GM12891 (cell line): ENCODE results near the gene PRRT3. TPM values are rescaled to one million over a fixed set of nuclear protein-coding genes. Genes with fewer than 3 reads are reported as not detected.

Source experiments
- DNase-seq: peaks from one replicate; pipeline ENCODE4 v3.0.0; 2011; ENCODE audit warnings: low spot score; ENCODE audit not compliant: insufficient read length
- FAIRE-seq: peaks from 2 replicates; lab custom pipeline; 2011; peaks lifted over from hg19 to GRCh38; lab: Jason Lieb, UNC
- PAX5 ChIP-seq: IDR thresholded peaks from 2 replicates; pipeline ENCODE4 v1.6.1; 2011; ENCODE audit warnings: low read length, moderate library complexity, mild to moderate bottlenecking; ENCODE audit not compliant: insufficient read depth, severe bottlenecking
- POLR2A ChIP-seq: IDR thresholded peaks from 2 replicates; pipeline ENCODE4 v1.6.1; 2011; ENCODE audit warnings: low read depth, low read length, control low read depth
- POLR2AphosphoS5 ChIP-seq: IDR thresholded peaks from 2 replicates; pipeline ENCODE4 v1.6.1; 2011; ENCODE audit warnings: low read depth, low read length, control low read depth
- POU2F2 ChIP-seq: IDR thresholded peaks from 2 replicates; pipeline ENCODE4 v1.6.1; 2011; ENCODE audit warnings: low read depth, mild to moderate bottlenecking, control low read depth, low read length, moderate library complexity
- SPI1 ChIP-seq: IDR thresholded peaks from 2 replicates; pipeline ENCODE4 v1.6.1; 2011; ENCODE audit warnings: low read depth, low read length, control low read depth
- TAF1 ChIP-seq: IDR thresholded peaks from 2 replicates; pipeline ENCODE4 v1.6.1; 2011; ENCODE audit warnings: low read depth, low read length, control low read depth
- polyA plus RNA-seq: library from polyadenylated mRNA; unstranded; fragments of >200 nt; gene quantifications from one replicate; pipeline ENCODE4 v1.2.1, GENCODE V29; 2012; ENCODE audit warnings: low read depth, missing spikeins, inconsistent platforms; ENCODE audit not compliant: missing spikeins

The PRRT3 gene
- 8.2 TPM for polyA plus RNA-seq

DNA sequence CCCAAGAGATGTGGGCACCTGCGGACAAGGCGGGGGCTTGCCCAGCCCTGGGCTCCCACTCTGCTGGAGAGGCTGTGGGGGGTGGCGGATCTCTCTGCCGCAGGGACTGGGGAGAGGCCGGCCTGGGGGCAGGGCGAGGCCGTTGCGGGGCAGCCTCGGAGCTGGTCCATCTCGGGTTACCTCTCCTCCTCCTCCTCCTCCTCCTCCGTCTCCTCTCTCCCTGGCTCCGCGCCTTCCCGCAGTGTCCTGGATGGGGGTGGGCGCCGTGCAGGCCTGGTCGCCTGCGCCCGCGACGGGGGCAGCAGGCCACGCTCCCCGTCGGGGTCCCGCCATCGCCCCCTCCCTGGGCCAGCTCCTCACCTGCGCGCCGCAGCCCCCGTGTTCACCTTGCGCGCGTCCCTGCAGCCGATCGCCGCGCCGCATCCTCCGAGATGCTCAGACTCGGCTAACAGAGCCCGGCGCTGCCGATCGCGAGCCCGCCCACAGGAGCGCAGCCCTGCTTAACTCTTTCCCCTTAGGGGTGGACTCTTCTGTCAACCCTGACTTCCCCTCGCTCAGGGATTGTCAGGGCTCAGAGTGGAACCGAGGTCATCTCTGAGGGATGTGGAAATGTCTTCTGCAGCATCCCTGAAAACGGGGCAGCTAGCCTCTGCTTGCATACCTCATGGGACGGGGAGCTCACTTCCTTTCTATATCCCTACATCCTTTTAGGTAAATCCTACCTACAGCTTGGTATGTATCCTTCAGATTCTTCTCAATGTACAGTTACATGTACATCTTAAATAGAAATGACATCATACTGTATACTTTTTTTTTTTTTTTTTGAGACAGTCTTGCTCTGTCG is at the start of gene PRRT3:
Gene PRRT3, minus strand, starts transcription at position 447 of the 844 bp plus-strand sequence. CDS start 2,293 bp downstream, outside the sequence.
- FAIRE-seq (no peak), DNase-seq (peak; percentile 77)
- TF ChIP-seq POU2F2: 0 out of 2 replicates have a peak, but pooled peaks have one; percentile 27
- peak; percentile 58; the same call in 1 of the 2 replicates for TF ChIP-seq POLR2AphosphoS5
- no peak for TF ChIP-seq PAX5
- no peak for TF ChIP-seq SPI1
- TF ChIP-seq TAF1: 0 out of 2 replicates have a peak, but pooled peaks have one; percentile 44
- TF ChIP-seq POLR2A: no peak

DNA sequence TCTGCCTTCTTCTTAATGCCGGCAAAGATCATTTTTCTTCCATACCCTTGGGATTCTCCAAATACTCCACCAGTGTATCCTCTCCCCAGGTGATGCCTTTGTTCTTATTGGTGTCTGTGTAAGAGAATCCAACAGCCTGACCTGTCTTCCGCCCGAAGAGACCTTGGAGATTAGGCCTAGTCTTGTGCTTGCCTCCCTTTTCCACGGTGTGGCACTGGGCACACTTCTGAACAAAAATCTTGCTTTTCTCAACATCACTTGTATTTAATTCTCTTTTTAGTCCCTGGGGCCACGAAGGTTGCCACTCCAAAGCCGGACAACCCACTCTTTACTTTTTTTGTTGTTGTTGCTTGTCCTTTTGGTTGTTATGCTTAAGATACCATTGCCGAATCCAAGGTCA is 48.5 kb upstream of the PRRT3 start:
- TF ChIP-seq POLR2AphosphoS5 (no peak), PAX5 (no peak), POU2F2 (no peak), POLR2A (no peak), TAF1 (no peak), SPI1 (no peak)
- no peak for FAIRE-seq
- DNase-seq: no peak

DNA sequence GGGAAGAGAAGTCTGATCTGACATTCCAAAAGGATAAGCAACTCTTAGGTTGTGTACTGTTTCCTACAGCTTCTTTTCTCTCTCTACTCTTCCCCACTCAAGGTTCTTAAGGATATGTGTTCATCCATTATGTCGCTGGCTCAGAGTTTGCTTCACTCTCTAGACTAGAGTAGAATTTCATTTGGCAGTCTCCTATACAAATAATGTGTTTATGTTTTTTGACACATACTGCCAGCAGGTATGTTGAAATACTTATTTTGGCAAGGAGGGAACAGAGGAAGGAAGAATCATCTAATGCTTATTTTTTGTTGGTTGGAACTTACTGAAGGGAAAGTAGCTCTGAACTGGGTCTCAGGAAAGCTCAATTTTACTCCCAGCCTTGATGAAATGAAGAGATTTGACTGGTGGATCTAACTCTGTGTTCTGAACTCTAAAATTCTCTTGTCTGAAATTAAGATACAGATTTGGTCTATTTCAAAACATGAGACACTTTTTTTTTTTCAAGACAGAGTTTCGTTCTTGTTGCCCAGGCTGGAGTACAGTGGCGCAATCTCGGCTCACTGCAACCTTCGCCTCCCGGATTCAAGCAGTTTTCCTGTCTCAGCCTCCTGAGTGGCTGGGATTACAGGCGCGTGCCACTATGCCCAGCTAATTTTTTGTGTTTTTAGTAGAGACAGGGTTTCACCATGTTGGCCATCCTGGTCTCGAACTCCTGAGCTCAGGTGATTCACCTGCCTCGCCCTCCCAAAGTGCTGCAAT is 42.1 kb upstream of the PRRT3 start:
- DNase-seq (no peak), FAIRE-seq (no peak)
- no peak for TF ChIP-seq SPI1
- no peak for TF ChIP-seq POU2F2
- no peak for TF ChIP-seq POLR2AphosphoS5
- TF ChIP-seq PAX5: no peak
- TF ChIP-seq POLR2A: no peak
- no peak for TF ChIP-seq TAF1

DNA sequence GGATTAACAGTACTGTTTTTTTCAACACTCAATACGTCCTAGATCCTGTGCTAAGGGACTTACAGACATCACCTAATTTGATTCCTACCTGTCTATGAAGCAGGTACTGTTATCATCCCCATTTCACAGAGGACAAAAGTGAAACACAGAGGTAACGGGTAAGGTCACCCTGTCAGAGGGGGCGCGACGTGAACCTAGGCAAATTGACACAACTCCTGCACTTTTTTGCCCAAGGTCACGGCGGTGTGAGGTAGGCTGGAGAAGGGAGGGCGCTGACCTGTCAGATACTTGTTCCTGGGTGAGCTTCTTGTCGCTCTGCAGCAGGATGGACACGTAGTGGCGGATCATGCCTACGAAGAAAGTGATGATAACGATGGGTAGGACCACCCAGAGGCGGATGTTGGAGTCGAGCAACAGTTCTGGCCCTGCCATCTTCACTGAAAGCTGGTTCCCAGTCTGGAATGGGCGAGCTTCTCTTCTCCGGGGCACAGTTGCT is 34.1 kb upstream of the PRRT3 start:
- DNase-seq (no peak), FAIRE-seq (no peak)
- TF ChIP-seq TAF1 (no peak), PAX5 (no peak), SPI1 (no peak), POU2F2 (no peak), POLR2AphosphoS5 (no peak), POLR2A (no peak)

DNA sequence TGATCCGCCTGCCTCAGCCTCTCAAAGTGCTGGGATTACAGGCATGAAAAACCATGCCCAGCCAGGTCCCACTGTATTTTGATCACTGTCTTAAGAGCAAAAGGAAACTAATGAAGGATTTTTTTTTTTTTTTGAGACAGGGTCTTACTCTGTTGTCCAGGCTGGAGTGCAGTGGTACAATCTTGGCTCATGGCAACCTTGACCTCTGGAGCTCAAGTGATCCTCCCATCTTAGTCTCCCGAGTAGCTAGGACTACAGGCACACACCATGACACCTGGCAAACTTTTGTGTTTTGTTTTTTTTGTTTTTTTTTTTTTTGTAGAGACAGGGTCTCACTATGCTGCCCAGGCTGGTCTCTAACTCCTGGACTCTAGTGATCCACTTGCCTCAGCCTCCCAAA is 28.0 kb upstream of the PRRT3 start:
- FAIRE-seq (no peak), DNase-seq (no peak)
- TF ChIP-seq POLR2AphosphoS5 (no peak), SPI1 (no peak), POLR2A (no peak), TAF1 (no peak), PAX5 (no peak), POU2F2 (no peak)

DNA sequence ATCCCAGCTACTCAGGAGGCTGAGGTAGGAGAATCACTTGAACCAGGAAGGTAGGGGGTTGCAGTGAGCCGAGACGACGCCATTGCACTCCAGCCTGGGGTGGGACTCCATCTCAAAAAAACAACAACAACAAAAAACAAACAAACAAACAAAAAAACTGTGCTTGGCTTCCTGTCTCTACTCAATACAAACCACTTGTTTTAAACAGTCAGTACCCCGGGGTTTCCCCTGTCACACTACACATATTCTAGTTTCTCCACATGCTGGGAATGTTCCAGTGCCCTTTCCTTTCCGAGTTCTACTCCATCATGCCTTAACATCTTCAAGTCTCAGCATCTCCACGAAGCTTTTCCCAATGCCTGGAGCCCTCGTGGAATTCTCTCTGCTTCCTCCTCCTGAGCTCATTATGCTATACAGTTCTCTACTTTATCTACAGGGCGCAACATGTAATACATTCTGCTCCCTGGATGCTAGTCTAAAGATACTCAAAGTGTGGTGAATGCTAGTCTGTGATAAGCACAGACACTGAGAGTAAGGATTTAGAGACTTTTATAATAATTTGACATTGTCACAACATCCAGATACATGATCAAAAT is 26.6 kb upstream of the PRRT3 start:
- FAIRE-seq: no peak
- TF ChIP-seq PAX5 (no peak), POLR2A (no peak), POLR2AphosphoS5 (no peak), TAF1 (no peak), SPI1 (no peak)
- no peak for DNase-seq

DNA sequence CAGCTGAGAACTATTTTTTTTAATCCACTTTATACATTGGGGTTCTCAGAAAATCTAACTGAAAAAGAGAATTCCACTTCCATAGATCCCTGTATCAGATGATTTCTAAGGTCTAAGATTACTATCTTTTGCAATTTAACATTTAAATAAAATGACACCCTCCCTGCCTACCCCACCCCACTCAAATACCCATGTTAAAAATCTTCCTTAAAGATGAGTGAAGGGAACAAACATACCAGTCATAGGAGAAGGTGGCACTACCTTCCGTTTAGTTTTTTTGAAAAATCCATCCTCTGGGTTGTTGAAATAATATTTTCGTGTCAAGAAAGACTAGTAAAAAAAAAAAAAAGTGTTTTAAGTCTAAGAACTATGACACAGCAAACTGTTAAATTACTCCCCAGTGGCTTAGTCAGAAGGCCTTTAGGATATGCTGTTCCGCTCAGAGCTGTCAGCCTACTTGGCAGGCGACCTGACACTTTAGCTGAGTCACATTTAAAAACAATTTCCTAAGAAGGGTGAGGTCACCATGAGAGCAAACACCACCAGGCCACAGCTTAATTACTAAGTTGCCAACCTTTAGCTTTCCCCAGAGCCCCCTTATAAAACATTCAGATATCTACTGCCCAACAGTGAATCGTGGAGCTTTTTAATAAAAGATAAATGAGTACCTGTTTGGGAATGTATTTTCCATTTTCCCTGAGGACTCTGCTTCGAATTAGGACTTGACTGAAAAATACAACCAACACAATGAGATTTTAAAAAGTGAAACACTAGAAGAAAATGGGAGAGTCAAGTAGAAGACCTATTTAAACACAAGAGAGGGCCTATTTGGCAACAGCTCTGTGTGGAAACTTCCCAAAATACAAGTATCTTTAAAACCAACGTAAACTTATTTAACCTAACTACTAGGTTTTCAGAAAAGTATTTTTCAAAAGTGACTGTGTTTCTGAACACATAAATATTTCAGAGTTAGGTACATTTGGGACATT is 24.8 kb upstream of the PRRT3 start:
- TF ChIP-seq PAX5 (no peak), SPI1 (no peak), POLR2A (no peak), POU2F2 (no peak), POLR2AphosphoS5 (no peak), TAF1 (no peak)
- no peak for DNase-seq
- no peak for FAIRE-seq

DNA sequence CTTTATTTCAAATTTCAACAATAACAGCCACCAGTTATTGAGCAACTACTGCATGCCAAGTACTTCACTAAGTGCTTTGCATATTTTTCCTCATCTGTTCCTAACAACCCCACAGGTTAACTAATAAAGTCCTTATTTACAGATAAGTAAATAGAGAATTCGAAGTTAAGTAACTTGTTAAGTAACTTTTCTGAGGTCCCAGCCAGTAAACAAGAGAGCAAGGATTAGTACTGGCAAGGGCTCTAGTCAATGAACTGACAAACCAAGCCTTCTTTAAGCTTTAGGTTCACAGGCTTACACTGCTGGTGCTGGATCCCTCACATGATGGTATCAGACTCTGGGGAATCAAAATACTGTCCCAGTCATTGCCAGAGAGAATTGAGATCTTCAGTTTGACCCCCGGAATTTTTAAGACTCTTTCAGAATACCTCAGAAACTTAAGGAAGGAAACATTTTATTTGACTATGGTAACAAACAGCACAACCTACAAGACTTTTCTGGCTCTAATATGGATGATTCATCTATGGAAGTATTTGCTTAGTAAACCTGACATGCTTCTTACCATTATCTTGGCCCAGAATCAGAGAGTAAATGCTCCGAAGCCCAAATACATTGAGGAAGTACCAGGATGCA is 17.9 kb upstream of the PRRT3 start:
- FAIRE-seq: no peak
- TF ChIP-seq PAX5 (no peak), POLR2A (no peak)
- no peak for DNase-seq
